Sigmoid colon (tissue), 4 donors: ENCODE results near the gene MTMR3.

Source experiments
- CTCF ChIP-seq, 4 experiments: fragments of 450-650 bp in 3 of 4; fragments of 200-600 bp in 1 of 4; IDR thresholded peaks; one replicate each; pipeline ENCODE4 v1.5.1; 2016 to 2019; ENCODE audit warnings: antibody characterized with exemption in 4 of 4, mild to moderate bottlenecking in 3 of 4, moderate library complexity in 2 of 4
- POLR2A ChIP-seq, 2 donors: fragments of 450-650 bp; IDR thresholded peaks; one replicate each; pipeline ENCODE4 v1.6.1; 2016; ENCODE audit warnings: antibody characterized with exemption in 2 of 2, mild to moderate bottlenecking in 2 of 2, moderate library complexity in 2 of 2
- POLR2AphosphoS5 ChIP-seq, 4 donors: sonication (generic); formaldehyde crosslinking; IDR thresholded peaks; one replicate each; pipeline ENCODE4 v1.6.1; 2017; ENCODE audit warnings: antibody characterized with exemption in 4 of 4

GRCh38 chr22:30048681-30049080 lies 165.7 kb downstream of the MTMR3 start:
- no peak for TF ChIP-seq CTCF (IDR thresholded peaks at IDR 0.05)
- no peak for TF ChIP-seq POLR2A (IDR thresholded peaks at IDR 0.05)
- TF ChIP-seq POLR2AphosphoS5 (IDR thresholded peaks at IDR 0.05) = no peak
